Left hindlimb (tissue), 1 donor: ENCODE measurements around the gene STXBP5.
"Not testable (repeated sequence)": the region's sequence is repeated elsewhere in the genome, so short reads cannot be mapped to it uniquely, and the experiment has no call there.

Experiments used
- DNase-seq: peaks from one replicate; pipeline ENCODE4 v3.0.0-alpha.2; 2018

STXBP5 gene

DNA sequence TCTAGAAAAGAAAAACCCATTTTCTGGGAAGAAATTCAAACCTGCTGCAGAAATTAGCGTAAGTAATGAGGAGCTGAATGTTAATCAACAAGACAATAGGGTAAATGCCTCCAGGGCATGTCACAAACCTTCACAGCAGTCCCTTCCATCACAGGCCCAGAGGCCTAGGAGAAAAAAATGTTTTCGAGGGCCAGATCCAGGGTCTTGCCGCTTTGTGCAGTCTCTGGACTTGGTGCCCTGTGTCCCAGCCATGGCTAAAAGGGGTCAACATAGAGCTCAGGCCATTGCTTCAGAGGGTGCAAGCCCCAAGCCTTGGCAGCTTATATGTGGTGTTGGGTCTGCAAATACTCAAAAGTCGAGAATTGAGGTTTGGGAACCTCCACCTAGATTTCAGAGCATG lies 99.8 kb downstream of the STXBP5 start:
- no peak for DNase-seq

DNA sequence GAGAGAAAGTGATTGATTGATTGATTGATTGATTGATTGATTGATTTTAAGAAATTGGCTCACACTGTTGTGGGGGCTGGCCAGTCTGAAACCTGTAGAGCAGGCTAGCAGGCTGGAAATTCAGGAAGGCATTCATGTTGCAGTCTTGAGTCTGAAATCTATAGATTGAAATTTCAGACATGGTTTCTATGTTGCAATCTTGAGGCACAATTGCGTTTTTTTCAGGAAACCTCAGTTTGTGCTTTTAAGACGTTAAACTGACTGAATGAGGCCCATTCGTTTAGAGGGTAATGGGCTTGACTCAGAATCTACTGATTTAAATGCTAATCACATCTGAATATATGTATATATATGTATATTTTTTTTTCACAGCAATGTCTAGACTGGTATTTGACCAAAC lies 106.3 kb downstream of the STXBP5 start:
- DNase-seq, result no peak

DNA sequence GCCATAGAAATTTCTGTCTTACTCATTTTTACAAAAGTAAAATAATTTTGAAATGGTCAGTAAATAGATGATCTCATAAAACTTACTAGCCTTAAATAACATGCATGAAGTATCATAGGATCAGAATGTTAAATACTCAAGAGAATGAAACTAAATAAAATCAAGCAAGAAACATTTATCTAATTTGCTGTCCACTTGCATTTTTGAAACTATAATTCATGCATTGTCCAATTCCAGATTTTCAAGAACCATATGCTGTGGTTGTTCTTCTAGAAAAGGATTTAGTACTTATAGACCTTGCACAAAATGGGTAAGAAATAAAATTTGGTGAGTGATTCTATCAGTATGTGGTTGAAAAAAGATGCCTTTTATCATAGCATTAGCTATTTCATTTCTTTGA lies 107.0 kb downstream of the STXBP5 start:
- no peak for DNase-seq

DNA sequence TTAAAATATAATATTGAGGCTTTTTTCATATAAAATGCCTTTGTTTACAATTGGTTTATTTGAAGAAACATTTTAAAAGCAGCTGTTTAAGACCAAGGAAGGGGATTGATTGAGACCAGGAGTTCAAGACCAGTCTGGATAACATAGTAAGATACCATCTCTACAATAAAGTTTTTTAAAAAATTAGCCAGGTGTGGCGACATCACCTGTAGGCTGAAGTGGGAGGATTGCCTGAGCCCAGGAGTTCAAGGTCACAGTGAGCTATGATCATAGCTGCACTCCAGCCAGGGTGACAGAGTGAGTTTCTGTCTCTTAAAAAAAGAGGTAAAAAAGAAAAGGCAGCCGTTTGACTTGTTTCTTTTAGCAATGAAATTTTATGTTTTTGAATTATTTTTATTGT lies 117.0 kb downstream of the STXBP5 start:
- DNase-seq, result no peak

DNA sequence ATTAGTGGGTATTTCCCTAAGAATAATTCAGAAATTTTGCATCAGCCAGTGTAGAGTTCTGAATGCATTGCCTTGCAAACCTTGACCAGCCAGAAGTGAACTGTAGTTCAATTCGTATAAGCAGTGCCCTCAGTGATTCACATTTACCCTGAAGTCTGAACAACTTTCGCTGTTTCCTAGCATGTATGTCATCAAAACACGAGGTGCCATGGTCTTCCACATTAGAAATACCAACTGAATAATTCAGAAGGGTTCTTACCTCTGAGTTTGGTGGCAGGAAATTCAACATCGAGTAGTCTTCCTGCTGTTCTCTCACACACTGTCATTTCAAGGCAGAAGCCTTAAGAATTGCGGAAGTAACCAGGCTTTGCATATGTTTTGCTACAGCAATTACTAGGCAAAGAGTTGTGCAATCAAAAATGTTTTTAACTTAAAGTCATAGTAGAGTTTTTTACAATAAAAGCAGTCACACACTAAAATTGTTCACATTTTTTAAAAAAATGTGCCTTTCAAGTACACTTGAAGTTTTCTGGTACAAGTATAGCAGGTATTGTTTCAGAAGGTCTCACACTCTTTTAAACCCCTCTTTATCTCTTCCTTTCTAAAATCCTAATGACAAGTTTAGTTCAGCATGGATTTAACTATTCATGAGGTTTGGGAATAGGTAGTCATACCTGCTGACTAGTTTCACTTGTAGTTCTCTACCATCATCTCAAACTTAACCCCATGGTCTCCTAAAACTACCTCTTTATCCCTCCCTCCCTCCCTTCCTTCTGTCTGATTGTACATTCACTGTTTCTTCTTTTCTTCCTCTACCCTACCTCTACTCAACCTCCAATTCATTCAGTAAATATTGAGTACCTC lies 118.3 kb downstream of the STXBP5 start:
- no peak for DNase-seq

DNA sequence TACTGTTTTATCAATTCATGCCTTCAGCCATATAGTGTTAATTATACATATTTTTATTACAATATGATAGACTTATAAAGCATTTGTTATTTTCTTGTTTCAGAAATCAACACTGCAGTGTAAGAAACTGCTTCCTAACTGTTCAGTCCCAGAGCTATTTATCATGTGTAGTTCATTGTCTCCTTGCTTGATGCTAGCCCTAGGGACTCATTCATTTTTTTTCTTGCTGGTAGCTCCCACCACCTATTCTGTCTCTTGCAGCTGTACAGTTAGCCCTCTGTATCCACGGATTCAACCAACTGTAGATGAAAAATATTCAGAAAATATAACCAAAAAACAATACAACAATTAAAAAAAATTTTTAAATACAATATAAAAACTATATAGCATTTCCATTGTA lies 121.3 kb downstream of the STXBP5 start:
- DNase-seq, result no peak

DNA sequence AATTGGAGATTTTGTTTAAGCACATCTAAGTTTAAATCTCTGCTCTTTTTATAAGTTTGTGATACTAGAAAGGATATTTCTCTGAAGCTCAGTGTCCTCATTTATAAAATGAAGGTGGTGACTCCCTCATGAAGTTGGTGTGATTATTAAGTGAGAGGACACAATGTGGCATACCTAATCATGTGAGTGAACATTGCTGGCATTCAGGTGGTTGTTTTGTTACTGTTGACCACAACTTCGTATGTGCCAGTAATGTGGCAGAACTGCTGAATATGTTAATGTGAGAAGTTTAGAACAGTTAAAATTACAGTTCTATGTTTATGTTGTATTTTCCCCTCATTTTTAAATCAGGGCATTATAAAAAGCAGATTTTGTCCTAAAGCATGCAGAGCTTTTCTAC lies 127.2 kb downstream of the STXBP5 start:
- DNase-seq, result no peak

DNA sequence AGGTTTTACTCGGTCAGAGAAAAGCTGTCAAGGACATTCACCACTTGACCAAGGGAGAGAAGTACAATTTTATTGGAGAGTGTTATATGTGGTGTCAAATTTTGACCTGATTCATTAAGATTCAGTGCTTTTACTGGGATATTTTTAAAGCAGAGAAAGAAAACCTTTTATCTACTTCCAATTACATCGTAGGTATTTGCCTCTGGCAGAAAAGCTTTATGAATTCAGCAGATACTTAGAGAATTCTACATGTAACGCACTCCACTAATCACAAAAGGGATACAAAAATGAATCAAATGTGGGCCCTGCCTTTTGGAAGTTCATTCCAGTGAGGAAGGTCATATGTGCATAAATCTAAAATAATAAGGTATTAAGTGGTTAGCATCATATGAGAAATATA lies 133.7 kb downstream of the STXBP5 start:
- no peak for DNase-seq

DNA sequence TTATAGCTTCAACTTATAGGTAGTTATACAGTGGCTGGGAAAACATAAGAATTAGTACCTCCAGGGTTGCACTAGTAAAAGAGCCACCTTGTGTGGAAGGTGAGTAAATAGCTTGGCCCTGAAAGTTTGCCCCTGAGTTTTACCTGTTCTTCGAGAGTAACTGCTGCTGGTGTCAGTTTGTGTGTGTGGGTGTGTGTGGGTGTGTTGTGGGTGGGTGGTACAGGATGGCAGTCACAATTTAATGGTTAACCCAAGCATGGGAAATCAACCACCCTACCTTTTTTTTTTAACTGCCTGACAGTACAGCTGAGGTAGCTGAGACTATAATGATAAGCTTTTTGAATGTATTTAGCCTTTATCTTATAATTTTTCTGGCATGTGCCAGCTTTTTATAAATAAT lies 137.3 kb downstream of the STXBP5 start:
- no peak for DNase-seq

DNA sequence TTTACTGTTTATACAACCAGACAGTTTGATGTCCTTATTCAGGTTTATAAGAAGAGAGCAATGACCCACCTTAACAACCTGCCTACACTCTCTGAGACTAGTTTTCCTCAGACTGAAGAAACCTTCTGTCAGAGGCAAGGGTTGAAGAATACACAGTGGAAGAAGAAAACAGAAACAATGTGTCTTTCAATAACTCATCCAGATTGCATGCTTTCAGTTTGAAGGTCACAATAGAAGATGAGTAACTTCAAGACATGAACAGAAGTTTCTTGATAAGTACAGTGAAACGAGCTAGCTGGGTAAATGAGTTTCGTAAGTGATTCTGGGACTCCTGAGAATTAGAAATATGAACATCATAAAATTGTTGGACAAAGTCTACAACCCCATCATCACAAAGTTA lies 141.7 kb downstream of the STXBP5 start:
- DNase-seq, result no peak

DNA sequence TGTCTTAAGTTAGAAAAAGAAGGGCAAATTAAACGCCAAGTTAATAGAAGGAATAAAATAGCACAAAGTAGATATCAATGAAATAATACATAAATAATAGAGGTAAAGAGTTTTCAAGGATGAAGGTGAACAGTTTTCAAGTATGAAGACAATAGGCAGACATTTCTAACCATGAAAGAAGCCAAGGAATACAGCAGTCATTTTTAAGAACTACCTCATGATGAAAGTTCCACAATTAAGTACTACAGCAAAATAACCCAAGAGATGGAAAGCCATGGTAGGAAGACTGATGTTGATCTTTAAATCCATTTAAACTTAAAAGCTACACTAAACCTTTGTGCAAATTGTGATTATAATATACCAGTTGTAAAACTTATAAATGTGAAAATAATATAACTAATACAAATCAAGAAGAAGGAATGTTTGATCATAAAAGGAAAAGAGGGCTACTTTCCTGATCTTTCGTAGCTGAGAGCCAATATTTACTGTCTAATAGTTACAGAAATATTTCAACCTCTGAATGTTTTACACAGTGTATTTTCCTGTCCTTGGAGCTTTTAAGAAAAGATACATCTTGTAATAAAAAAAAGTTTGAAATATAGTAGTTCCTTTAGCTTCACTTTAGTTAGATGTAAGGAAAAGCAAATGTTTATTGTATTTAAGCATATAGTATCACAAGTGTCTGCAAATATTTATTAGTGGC lies 143.1 kb downstream of the STXBP5 start:
- DNase-seq, result no peak

DNA sequence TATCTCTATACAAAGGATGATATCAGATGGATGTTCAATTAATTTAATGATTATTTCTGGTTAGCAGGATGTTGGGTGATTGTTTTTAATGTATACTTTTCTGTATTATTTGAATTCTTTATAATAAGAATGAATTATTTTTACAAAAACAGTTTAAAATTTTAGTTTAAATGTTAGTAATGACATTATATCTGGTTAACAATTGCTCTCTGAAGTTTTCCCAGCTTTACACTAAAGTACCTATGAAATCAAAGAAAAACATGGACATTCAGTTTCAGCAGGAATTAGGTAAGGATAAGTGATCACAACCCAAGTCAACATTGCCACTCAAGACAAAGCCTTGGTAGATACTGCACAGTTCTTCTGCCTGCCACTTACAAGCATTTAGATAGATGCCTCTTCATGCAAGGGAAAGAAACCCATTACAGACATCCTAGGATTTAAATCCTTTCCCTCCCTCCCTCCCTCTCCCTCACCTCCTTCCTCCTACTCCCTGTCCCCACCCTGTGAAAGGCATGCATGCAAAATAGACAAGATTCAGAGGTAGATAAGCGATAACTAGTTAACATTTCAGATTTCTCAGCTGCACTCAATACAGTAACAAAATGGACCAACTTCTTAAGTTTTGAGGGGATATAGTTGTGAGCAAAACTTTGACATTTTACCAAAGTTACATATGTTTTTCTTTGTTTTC lies 143.8 kb downstream of the STXBP5 start:
- no peak for DNase-seq

DNA sequence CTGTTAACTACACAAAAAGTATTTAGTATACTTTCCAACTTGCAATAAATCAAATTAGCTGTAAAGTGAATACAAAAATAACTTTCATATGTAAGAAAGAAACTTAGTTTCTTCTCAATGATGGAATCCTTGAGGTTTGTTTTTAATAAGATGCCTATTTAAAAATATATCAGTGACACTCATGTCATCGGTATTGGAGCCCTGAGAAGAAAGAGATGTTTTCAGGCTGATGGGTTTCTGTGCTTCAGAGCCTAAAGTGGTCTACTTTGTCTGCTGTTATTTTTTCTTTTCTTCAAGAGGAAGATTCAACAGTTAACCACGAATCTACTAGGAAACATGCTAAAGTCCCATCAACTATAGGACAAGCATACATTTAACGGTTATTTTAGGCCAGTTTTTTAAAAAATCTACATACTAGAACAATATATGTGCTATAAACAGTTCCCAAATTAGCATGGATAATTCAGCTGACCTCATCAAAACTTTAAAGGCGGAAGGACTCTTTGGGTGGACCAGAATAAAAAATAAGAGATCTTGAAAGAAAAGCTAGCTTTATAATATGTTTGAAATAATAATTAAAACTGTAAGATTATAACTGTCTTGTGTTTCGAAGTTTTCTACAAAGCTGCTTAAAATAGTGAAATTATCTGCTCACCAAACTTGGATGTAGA lies 157.2 kb downstream of the STXBP5 start:
- DNase-seq, result no peak

DNA sequence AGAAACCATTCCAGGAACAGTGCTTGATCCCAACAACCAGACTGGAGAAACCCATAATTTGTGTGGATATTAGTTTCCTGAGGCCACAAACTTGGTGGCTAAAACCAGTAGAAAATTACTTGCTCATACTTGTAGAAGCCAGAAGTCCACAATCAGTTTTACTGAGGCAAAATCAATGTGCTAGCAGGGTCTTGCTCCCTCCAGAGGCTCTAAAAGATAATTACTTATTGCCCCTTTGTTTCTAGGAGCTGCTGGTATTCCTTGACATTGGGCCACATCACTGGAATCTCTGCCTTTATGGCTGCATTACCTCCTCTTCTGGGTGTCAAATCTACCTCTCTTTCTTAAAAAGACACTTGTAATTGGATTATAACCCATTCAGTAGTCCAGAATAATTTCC lies 162.1 kb downstream of the STXBP5 start:
- DNase-seq, result no peak

DNA sequence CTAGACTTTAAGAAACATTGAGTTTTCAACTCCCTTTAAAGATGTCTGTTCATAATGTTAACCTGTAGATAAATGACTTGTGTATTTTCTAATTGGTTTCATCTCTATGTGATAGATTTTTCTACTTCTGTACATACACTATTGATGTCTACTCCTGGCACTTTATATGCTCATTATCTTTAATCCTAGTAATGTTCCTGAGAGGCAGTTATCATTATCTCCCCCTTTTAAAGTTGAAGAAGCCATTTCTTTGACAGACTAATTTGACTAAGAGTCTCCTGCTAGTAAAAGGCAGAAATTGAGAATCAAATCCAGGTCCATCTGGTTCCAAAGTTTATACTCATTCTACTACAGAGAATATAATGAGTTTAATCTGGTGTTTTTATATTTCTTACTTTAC lies 167.1 kb downstream of the STXBP5 start:
- DNase-seq, result no peak

DNA sequence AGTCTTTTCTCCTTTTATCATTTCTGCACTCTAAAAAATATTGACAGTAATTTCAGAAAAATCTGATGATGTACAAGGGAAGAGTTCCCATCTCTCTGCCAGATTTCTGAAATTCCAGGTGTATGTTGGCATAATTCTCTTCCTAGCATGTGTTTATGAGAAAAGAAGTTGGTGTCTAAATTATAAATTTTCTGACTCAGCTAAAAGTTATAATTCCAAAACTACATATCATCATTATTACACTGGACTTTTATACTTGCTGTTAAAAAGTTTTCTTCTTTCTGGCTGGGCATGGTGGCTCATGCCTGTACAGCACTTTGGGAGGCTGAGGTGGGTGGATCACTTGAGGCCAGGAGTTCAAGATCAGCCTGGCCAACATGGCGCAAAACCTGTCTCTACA lies 168.6 kb downstream of the STXBP5 start:
- DNase-seq, result no peak

DNA sequence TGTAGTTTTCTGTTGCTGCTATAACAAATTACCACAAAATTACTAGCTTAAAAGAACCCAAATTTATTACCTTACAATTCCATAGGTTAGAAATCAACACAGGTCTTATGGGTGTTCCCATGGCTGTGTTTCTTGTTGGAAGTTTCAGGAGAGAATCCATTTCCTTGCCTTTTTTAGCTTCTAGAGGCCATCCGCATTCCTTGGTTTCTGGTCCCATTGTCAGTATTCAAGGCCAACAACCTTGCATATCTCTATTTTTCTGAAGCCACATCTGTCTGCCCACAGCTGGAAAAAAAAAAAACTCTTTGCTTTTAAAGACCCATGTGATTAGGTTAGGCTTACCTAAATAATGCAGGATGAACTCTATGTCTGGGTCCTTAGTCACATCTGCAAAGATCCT lies 174.6 kb downstream of the STXBP5 start:
- no peak for DNase-seq

DNA sequence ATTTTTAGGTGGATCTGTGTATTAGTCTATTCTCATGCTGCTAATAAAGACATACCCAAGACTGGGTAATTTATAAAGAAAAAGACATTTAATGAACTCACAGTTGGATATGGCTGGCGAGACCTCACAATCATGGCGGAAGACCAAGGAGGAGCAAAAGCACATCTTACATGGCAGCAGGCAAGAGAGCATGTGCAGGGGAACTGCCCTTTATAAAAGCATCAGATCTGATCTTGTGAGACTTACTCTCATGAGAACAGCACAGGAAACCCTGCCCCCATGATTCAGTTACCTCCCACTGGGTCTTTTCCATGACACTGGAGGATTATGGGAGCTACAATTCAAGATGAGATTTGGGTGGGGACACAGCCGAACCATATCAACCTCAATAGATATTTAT lies 176.6 kb downstream of the STXBP5 start:
- DNase-seq, result not testable (repeated sequence)

DNA sequence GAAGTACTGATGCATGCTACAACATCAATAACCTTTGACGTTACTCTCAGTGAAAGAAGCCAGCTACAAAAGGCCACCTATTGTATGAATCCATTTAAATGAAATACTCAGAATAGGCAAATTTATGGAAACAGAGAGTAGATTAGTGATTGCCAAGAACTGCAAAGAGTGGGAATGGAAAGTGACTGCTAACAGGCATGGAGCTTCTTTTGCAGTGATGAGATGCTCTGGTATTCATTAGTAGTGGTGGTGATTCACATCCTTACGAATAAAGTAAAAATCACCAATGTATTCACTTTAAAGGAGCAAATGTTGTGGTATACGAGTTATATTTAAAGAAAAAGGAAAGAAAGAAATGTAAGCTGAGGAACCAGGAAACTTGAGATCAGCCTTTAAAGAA lies 177.5 kb downstream of the STXBP5 start:
- no peak for DNase-seq

DNA sequence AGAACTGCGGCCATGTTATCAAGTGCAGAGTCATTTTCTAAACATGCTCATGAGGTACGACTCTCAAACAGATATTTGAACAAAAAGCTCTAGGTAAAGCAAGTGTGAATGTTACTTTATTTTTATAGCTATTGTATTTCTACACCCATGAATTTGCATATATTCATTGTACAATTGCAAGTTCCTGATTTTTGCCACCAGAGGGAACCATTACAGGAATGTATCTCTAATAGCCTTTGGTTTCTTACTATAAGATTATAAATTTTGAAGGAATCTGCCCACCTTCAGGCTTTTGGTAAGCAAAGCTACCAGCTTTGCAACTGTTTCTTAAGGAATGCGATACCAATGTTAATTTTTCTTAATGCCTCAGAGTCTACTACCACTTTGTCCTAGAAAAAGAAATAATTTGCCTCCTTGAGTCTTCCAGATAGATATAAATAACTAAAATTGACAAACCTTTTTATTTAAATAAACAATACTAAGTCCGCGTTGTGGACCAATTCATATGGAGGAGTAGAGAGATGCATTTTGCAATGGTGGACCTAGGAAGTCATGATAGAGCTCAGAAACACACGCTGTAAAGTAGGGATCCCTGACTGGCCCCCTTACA lies 178.8 kb downstream of the STXBP5 start:
- no peak for DNase-seq

DNA sequence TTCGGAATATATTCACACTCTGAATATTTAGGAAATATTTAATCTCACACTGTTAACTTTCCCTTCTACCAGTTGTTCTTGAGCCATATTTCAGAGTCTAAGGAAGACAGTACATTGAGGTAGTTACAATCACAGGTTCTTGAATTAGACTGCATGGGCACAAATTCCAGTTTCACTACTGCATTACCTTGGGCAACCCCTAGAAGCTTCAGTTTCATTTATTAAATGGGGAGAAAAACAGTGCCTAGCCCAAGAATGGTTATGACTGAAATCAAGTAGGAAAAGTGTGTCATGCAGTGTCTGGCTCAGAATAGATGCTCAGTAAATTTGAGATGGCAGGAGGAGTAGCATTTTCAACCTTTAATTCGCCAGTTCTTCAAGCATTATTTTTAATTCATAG lies 179.8 kb downstream of the STXBP5 start:
- no peak for DNase-seq

DNA sequence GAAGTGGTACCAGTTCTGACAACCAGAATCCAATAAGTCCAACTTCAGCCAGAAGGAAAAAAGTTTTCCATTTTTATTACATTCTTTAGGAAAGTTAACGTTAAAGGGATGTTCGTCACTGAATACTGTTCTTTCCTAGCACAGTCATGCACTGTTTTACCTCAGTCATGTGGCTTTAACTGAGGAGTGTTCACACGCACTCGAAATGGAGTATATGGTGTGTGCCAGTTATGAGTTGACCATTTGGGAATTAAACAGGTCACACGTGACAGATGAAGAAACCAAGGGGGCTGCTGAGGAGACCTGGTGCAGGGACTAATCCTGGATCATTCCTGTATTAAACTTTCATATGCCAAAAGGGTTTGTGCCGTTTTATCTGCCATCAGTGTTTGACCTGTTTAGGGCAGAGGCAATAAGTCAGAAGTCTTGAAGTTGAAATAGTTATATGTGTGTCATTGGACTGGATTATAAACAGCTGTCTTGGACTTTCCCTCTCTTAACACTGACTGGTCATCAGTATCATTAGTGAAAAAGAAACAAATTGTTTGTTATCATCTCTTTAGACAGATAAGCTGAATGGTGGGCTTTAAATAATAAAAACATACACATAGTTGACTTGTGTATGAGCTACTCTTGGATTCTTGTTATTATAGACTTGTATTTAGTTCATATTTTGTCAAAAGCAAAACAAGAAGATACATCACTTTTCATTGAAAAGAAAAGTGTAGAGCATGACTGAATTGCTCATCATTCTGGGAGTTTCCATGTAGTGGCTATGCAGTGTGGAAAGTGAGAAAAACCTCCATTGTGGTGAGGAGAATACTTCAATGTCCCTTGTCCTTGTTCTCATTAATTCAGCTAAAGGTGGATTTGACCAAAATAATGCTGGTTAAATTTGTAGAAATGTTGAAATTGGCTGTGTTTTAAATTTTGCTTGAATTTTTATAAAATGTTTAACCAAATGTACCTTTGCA lies 180.8 kb downstream of the STXBP5 start:
- no peak for DNase-seq
